ENCODE results near the gene CACNB1.
"Not testable (repeated sequence)": the region's sequence is repeated elsewhere in the genome, so short reads cannot be mapped to it uniquely, and the experiment has no call there.

CACNB1 gene

GRCh38 chr17:39174920-39175694, 22.4 kb downstream of the CACNB1 start:
- DNase-seq (ENCODE audit: low read depth) = peak; percentile 67

DNA sequence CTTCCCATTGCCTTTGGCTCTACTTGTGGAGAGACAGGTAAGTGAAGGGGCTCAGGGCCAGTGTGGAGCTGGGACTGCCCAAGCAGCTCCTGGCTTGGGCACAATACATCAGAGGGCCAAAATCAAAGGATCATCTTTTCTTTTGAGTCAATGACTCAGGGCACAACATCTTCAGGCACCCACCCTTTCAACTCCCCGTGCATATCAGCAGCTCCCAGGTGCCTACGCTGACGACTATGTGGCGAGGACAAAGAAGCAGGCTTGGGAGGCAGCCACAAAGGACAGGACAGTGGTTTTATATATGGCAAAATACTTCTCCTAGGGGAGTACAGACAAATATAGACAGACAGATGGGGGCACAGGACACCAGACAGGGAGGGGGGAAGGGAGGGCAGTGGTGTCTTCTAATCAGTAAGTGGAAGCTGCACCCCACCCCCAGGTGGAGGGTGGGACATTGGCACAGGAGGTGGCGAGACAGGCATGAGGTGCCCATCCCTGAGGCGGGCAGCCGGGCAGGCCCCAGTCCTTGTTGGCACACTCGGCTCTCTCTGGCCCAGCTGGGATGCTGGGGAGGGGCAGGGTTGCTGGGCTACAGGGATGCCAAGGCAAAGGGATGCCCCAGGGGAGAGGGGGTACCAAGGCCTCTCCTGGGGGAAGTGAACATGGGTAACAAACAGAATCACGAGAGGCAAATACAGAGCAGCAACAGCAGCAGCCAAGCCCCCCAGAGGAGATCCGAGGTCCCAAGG, 23.8 kb downstream of the CACNB1 start:
- DNase-seq (ENCODE audit: low read depth) = no peak

GRCh38 chr17:39173080-39173479, 24.4 kb downstream of the CACNB1 start:
- no peak for DNase-seq (ENCODE audit: low read depth)

GRCh38 chr17:39171933-39172332, 25.5 kb downstream of the CACNB1 start:
- DNase-seq (ENCODE audit: low read depth) = no peak

- DNase-seq (ENCODE audit: low read depth) = no peak
Measured at GRCh38 chr17:39170558-39170957, 26.9 kb downstream of the CACNB1 start.

GRCh38 chr17:39170109-39170508, 27.4 kb downstream of the CACNB1 start:
- DNase-seq (ENCODE audit: low read depth) = no peak

- DNase-seq (ENCODE audit: low read depth) = no peak
Measured at GRCh38 chr17:39169518-39169917, 28.0 kb downstream of the CACNB1 start.

GRCh38 chr17:39169101-39169500, 28.4 kb downstream of the CACNB1 start:
- DNase-seq (ENCODE audit: low read depth) = no peak

DNA sequence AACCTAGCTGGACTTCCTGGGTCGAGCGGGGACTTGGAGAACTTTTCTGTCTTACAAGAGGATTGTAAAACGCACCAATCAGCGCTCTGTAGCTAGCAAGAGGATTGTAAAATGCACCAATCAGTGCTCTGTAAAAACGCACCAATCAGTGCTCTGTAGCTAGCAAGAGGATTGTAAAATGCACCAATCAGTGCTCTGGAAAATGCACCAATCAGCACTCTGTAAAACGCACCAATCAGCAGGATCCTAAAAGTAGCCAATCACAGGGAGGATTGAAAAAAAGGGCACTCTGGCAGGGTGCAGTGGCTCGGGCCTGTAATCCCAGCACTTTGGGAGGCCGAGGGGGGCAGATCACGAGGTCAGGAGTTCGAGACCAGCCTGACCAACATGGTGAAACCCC, 29.0 kb downstream of the CACNB1 start:
- not testable (repeated sequence) for DNase-seq (ENCODE audit: low read depth)

DNA sequence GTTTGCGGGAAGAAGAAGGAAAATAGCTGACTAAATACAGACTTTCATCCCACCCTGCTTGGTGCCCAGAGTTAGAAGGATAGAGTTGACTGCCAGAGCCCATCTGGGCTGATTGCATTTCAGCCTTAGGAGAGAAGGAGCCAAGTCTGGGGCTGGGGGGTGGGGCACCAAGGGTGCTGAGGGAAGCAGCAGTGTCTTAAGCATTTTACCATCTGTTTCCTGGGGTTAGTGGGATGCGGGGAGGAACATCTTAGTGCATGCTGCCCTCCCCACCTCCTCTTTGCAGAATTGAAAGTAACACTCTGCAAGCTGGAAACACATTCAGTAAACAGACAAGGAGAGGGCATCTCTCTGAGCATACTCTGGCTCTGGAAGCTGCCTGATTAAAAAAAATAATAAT, 30.0 kb downstream of the CACNB1 start:
- DNase-seq (ENCODE audit: low read depth) = no peak

GRCh38 chr17:39166437-39167335, 30.8 kb downstream of the CACNB1 start:
- DNase-seq (ENCODE audit: low read depth) = no peak

GRCh38 chr17:39165841-39166349, 31.6 kb downstream of the CACNB1 start, which contains the start of gene ARL5C:
TSS of gene ARL5C (minus strand) at chr17:39166161. CDS start at chr17:39165760, 401 bp downstream.
- no peak for DNase-seq (ENCODE audit: low read depth)

GRCh38 chr17:39165178-39165840, 32.2 kb downstream of the CACNB1 start:
- no peak for DNase-seq (ENCODE audit: low read depth)

DNA sequence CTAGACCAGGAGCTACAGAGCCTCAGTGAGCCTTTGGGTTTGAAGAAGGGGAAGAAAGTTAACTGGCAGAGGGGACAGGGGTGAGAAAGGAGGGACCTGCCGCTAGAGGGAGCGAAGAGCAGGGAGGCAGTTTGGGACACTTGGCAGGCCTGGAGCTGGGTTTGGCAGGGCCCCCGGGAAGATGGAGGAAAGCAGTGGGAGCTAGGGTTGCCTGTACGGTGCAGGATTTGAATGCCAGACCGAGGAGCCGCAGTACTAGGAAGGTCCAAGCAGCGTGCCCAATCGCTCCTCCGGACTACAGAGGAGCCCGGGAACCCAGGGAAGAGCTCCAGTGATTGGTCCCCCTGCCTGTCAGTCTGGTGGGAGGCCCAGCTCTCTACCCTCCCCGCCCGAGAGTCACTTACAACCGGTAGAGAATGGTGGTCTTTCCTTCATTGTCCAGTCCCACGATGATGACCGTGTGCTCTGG, 32.8 kb downstream of the CACNB1 start:
- DNase-seq (ENCODE audit: low read depth) = peak; percentile 59

GRCh38 chr17:39161962-39162361, 35.5 kb downstream of the CACNB1 start:
- DNase-seq (ENCODE audit: low read depth) = no peak

GRCh38 chr17:39158623-39159022, 38.8 kb downstream of the CACNB1 start:
- DNase-seq (ENCODE audit: low read depth) = no peak

GRCh38 chr17:39156491-39156890, 41.0 kb downstream of the CACNB1 start:
- no peak for DNase-seq (ENCODE audit: low read depth)

DNA sequence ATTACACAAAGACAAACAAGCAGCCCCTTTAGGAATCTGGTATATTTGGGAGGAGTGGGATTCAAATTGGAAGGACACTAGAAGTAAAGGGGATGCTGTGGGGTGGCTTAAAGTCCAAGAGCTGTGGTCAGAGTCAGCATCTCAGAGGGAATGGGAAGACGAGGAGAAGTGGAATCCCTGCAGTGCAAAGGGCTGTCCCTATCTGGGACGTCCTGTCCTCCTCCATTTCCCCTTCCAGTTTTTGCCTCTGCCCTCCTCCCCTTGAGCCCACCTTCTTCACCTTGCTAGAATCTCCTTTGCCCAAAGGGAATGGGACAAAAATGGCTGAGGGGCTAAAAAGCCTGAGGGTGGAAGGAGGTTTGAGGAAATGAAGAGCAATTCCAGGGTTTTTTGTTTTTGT, 41.8 kb downstream of the CACNB1 start:
- no peak for DNase-seq (ENCODE audit: low read depth)

- DNase-seq (ENCODE audit: low read depth) = peak; percentile 89
Measured at GRCh38 chr17:39153599-39154051, 43.8 kb downstream of the CACNB1 start.

DNA sequence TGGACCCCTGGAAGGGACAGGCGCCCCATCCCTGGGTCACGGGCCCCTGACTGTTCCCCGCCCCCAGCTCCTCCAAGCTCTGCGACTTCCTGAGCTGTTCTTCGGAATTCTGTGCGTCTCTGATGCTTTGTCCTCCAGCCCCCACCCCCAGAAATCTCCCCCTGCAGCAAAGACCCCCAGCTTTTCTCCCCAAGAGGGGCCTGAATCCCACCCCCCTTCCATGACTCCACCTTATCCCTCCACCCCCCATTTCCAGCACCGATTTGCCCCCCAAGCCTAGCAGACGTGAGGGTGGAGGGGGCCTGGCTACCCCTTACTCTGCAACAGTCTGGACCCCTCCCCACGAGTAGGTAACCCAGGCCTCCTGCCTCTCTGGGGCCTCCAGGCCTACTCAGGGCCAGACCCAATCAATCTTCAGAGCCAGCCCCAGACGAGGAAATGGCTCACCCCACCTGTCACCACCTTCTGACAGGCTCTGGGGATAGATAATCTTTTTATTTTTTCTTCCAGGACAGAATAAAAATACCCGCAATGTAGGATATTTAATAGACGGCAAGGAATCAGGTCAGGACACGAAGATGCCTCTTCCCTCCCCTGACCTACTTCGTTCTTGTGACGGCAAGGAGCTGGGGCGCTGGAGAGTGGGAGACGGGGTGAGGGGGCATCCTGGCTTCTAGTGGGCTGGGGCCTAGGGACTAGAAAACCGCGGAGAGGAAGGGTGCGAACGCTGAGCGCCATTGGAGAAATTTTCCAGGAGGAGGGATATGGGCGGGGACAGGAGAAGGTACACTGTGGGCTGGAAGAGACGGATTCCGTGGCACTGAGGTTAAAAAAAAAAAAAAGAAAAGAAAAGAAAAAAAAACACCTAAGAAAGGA, 45.3 kb downstream of the CACNB1 start:
- DNase-seq (ENCODE audit: low read depth) = no peak

All from T follicular helper cell (primary cell).